Left lung (tissue), 10 donors: ENCODE measurements around the gene ST6GALNAC3. TPM values are rescaled to one million over a fixed set of nuclear protein-coding genes. Genes with fewer than 3 reads are reported as not detected.
A peak's percentile ranks its signal among the peaks of the same experiment; 100 is the strongest.

Source experiments
- ATAC-seq: fragments of 200-7000 bp; cut with Tn5 transposase; one replicate; pipeline ENCODE4 v1.9.1; 2020; ENCODE audit warnings: moderate library complexity
- DNase-seq, 4 donors: peaks; one replicate each; pipeline ENCODE4 v3.0.0-alpha.2; 2013 to 2020
- H3K27ac ChIP-seq, 2 donors: fragments of 200-600 bp; sonication (generic) in 1 of 2; one replicate each; pipeline versions ENCODE4 v1.5.0 to v1.8.0; 2020 to 2021
- H3K27me3 ChIP-seq, 2 donors: fragments of 200-600 bp; sonication (generic) in 1 of 2; one replicate each; pipeline versions ENCODE4 v1.5.0 to v1.8.0; 2020 to 2021
- H3K36me3 ChIP-seq, 2 donors: fragments of 200-600 bp; sonication (generic) in 1 of 2; one replicate each; pipeline versions ENCODE4 v1.5.0 to v1.8.0; 2020 to 2021
- H3K4me1 ChIP-seq, 2 donors: fragments of 200-600 bp; one replicate each; pipeline ENCODE4 v1.8.0; 2021
- H3K4me3 ChIP-seq, 2 donors: fragments of 200-600 bp; sonication (generic) in 1 of 2; one replicate each; pipeline versions ENCODE4 v1.5.0 to v1.8.0; 2020 to 2021; ENCODE audit warnings: mild to moderate bottlenecking in 1 of 2
- H3K9me3 ChIP-seq, 2 donors: fragments of 200-600 bp; sonication (generic) in 1 of 2; one replicate each; pipeline versions ENCODE4 v1.5.0 to v1.8.0; 2020 to 2021
- CTCF ChIP-seq, 2 donors: fragments of 200-600 bp; sonication (generic) in 1 of 2; IDR thresholded peaks; one replicate each; pipeline versions ENCODE4 v1.5.0 to v1.8.0; 2021; ENCODE audit warnings: antibody characterized with exemption in 2 of 2
- intact Hi-C, 2 donors: fragments of 100-400 bp; cut with DNase I; formaldehyde crosslinking; loops; one replicate each; pipeline versions ENCODE4 v1.11.2 to v1.14.2; 2022
- polyA plus RNA-seq, 6 donors: library from polyadenylated mRNA; unstranded; fragments of 120-200 nt; gene quantifications; one replicate each; pipeline ENCODE4 v1.2.1, GENCODE V29; 2013; ENCODE audit not compliant: insufficient read length in 6 of 6
- total RNA-seq, 2 donors: library from RNA; stranded (reverse); fragmentation: NEBNext Ultra II Directional; extraction: Animal tissue kit (Norgen Biotek cat#: 25700); gene quantifications; one replicate each; pipeline ENCODE4 v1.2.1, GENCODE V29; 2021
- donor health status: DM: no; HTN: yes; CAD: no.
- donor health status: DM: no; HTN: no; CAD: no.

The ST6GALNAC3 gene
- total and polyA plus RNA-seq, 8 donors = 3.4 to 37.7 (median 30.1) TPM

- intact Hi-C loops = no loop called here
- H3K9me3 ChIP-seq = no peaks in the 10 kb centered on the region
- H3K4me3 ChIP-seq = no peak overlapping the region
- DNase-seq (no peak), ATAC-seq (no peak)
- no peaks in the 10 kb centered on the region for H3K27me3 ChIP-seq
- H3K27ac ChIP-seq = no peak overlapping the region
- TF ChIP-seq CTCF (IDR thresholded peaks at IDR 0.05) = no peak
- H3K4me1 ChIP-seq = no peaks in the 10 kb centered on the region
- no peaks in the 10 kb centered on the region for H3K36me3 ChIP-seq
Observed at GRCh38 chr1:76055987-76056386, 18.6 kb upstream of the ST6GALNAC3 start.

- Histone ChIP-seq H3K9me3 (no peaks in the 10 kb centered on the region), H3K27me3 (no peaks in the 10 kb centered on the region), H3K36me3 (no peaks in the 10 kb centered on the region), H3K27ac (no peak overlapping the region), H3K4me1 (no peaks in the 10 kb centered on the region), H3K4me3 (no peak overlapping the region)
- no peak for ATAC-seq
- no peak for DNase-seq
- no peak for TF ChIP-seq CTCF (IDR thresholded peaks at IDR 0.05)
- intact Hi-C loops = no loop called here
Observed at GRCh38 chr1:76059451-76059850, 15.1 kb upstream of the ST6GALNAC3 start.

- no peak for DNase-seq
- no peak overlapping the region for H3K4me3 ChIP-seq
- intact Hi-C loops = no loop called here
Observed at GRCh38 chr1:76065270-76065669, 9.3 kb upstream of the ST6GALNAC3 start.

GRCh38 chr1:76066394-76066793, 8.2 kb upstream of the ST6GALNAC3 start:
- DNase-seq (no peak), ATAC-seq (no peak)
- intact Hi-C loops = no loop called here
- no peak for TF ChIP-seq CTCF (IDR thresholded peaks at IDR 0.05)
- H3K4me3 ChIP-seq = no peak overlapping the region
- H3K36me3 ChIP-seq = no peaks in the 10 kb centered on the region
- H3K9me3 ChIP-seq = no peaks in the 10 kb centered on the region
- H3K27me3 ChIP-seq = no peaks in the 10 kb centered on the region
- no peak overlapping the region for H3K27ac ChIP-seq
- no peaks in the 10 kb centered on the region for H3K4me1 ChIP-seq

More at GRCh38 chr1:76065270-76065669, 9.3 kb upstream of the ST6GALNAC3 start:
- H3K27ac ChIP-seq = no peak overlapping the region
- H3K36me3 ChIP-seq = no peaks in the 10 kb centered on the region
- no peaks in the 10 kb centered on the region for H3K27me3 ChIP-seq
- H3K4me1 ChIP-seq = no peaks in the 10 kb centered on the region
- H3K9me3 ChIP-seq = no peaks in the 10 kb centered on the region
- no peak for TF ChIP-seq CTCF (IDR thresholded peaks at IDR 0.05)
- ATAC-seq = no peak

GRCh38 chr1:76068542-76068941, 6.0 kb upstream of the ST6GALNAC3 start:
- Histone ChIP-seq H3K27me3 (no peaks in the 10 kb centered on the region), H3K4me1 (no peaks in the 10 kb centered on the region), H3K9me3 (no peaks in the 10 kb centered on the region), H3K27ac (peak overlapping the region in 1 of 2 donors; percentile 18), H3K36me3 (no peaks in the 10 kb centered on the region), H3K4me3 (no peak overlapping the region)
- intact Hi-C loops = no loop called here
- DNase-seq = no peak
- ATAC-seq = no peak
- no peak for TF ChIP-seq CTCF (IDR thresholded peaks at IDR 0.05)
